ENCODE measurements around the gene FER1L5. TPM values are rescaled to one million over a fixed set of nuclear protein-coding genes. Genes with fewer than 3 reads are reported as not detected.

Gene FER1L5
- total RNA-seq, 1 experiment from 2014 or later: 0.06 TPM

DNA sequence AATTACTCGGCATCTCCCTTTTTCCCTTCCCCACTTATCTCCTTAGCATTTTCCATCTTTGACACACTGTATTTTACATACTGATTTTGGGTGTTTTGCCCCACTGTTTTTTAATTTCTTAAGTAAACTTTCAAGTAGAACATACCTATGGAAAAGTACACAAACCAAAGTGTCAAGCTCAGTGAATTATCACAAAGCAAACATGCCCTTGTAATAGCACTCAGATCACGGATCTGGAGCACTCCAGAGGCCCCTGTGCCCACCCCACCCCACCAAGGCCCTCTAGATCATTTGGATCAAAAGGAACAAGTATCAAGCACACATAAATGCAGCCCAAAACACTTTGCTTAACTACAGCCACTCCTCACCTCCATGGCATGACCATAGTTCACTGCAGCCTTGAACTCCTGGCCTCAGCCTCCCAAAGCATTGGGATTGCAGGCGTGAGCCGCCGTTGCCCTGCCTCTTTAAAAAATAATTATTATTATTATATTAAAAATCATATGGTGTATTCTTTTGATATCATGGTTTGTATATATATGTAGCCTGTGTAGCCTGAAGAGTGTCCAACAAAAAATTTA is 38.1 kb downstream of the FER1L5 start:
- no peak for DNase-seq (ENCODE audit: low read depth)

DNA sequence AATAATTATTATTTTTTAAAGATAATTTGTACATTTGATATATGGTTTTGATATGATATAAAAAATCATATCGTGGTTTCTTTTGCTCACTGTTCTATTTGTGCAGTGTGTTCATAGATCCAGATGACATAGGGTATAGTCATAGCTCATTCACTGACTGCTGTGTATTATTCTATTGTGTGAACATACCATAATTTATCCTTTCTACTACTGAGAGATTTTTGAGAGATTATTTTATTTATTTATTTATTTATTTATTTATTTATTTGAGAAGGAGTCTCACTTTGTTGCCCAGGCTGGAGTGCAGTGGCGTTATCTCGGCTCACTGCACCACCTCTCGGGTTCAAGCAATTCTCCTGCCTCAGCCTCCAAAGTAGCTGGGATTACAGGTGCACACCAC is 39.0 kb downstream of the FER1L5 start:
- DNase-seq (ENCODE audit: low read depth): no peak

DNA sequence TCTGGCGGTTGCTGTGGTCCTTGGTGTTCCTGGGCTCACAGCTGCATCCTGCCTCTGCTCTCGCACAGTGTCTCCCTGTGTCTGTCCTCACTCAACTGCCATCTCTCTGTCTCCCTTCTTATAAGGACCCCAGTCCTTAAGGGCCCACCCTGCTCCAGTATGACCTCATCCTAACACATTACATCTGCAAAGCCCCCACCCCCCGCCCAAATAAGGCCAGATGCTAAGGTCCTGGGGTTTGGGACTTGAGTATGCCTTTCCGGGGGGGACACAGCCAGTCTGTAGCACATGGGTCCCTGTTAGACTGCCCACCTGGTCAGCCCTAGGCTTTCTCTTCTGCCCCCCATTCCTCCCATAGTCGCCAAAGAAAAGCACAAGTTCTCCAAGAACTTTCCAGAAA is 40.7 kb downstream of the FER1L5 start:
- DNase-seq (ENCODE audit: low read depth): no peak

DNA sequence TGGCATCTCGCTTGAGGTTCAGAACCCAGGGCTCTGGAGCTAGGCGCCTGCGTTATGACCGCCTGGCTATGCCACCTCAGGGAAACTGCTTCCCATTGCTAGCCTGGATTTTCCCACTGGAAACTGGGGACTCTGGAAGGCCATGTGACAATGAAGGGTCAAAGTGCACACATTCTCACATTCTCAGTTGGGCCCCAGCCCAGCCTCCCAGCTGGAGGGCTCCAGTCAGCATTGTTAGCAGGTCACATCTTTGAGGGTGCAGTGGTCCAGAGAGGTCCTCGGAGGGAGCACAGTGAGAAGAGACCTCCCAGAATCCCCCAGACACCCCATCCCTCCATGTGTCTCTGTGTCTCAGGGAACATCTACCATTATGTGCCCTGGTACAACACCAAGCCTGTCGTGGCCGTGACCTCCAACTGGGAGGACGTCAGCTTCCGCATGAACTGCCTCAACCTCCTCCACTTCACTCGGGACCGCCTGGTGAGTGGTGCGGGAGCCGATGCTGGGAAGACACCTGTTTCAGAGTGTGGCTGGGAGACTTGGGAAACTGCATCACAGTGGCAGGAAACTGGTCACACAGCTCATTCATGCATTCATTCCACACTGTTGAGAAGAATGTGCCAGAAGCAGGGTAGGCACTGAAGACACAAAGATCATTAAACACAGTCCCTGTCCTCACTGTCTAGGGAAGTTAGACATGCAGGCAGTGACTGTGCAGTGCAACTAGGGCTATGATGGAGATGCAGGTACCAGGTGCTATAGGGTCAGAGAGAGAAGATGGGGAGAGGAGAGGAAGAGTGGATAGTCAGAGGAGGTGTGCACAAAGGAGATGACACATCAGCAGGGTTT is 41.6 kb downstream of the FER1L5 start:
- DNase-seq (ENCODE audit: low read depth): no peak

DNA sequence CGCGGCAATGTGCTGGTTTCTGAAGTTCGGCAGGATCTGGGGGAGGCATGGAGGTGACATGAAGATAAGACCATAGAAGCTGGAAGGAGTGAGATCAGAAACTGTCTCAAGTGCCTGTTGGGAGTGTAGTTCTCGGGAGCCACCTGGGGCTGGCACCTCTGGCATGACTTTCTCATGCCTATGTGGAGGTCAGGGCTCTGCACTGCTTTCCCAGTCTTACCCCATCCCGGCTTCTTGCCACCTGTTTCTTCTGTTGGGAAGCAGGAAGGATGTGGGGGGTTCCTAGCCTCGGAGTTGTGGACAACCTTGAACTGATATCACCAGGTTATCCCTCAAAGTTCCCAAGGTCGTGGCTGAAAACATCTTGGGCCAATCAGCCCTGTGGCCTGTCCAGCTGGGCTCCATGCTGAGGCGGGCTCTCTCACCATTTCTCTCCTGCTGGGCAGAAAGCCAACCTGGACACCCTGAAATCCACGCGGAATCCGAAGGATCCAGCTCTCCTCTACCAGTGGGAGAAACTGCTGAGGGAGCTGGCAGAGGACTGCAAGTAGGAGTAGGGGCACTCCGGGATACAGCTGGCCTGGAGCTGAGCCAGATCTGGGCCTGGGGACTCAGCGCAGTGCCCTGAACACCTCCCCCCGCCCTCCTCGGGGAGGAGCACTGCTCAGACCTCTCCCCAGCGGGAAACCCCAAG is 42.5 kb downstream of the FER1L5 start:
- no peak for DNase-seq (ENCODE audit: low read depth)

DNA sequence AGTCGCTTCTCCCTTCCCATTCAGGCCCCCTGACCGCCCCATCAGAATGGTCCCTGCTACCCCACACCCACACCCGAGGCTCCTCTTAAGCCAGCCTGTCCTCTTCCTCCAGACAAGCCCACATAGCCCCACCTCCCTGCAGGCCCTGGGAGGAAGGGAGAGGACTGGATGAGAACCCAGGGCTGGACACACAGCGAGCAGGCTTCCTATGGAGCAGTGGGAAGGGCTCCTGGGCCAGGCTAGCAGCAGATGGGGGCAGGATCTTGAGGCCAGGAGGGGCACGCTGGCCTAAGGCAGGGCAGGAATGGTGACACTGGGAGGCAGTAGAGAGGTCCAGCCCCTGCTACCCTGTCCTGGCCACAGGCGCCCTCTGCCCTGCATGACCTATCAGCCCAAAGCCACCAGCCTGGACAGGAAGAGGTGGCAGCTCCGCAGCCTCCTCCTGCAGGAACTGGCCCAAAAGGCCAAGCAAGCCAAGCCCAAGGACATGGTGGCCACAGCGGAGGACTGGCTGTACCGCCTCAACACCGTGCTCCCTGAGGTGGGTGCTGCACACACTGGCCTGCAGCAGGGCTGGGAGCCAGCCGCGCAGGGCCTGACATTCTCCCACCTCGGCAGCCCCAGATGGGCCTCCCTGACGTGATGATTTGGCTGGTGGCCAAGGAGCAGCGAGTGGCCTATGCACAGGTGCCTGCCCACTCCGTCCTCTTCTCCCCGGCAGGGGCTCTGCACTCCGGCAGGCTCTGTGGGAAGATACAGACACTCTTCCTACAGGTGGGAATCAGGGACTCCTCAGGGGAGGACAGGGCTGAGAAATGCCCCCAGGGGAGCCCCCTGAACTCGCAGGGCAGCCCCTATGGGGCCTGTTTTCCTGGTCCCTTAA is 43.3 kb downstream of the FER1L5 start:
- no peak for DNase-seq (ENCODE audit: low read depth)

DNA sequence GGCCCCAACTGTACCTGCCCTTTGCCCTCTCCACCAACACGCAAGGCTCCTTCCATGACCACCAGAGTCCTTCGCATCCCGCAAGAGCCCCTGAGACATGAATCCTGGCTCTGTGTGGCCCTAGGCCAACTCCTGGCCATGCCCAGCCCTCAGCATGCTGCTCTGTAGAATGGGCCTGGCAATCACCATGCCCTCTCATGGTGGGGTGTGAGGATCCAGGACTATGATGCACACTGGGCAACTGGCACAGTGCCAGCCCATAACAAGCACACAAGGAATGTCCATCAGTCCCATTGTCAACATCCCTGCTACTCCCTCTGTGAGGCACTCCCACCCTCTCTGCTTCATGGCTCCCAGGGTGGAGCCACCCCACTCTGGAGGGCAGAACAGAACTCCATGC is 44.7 kb downstream of the FER1L5 start:
- DNase-seq (ENCODE audit: low read depth): peak; percentile 25

DNA sequence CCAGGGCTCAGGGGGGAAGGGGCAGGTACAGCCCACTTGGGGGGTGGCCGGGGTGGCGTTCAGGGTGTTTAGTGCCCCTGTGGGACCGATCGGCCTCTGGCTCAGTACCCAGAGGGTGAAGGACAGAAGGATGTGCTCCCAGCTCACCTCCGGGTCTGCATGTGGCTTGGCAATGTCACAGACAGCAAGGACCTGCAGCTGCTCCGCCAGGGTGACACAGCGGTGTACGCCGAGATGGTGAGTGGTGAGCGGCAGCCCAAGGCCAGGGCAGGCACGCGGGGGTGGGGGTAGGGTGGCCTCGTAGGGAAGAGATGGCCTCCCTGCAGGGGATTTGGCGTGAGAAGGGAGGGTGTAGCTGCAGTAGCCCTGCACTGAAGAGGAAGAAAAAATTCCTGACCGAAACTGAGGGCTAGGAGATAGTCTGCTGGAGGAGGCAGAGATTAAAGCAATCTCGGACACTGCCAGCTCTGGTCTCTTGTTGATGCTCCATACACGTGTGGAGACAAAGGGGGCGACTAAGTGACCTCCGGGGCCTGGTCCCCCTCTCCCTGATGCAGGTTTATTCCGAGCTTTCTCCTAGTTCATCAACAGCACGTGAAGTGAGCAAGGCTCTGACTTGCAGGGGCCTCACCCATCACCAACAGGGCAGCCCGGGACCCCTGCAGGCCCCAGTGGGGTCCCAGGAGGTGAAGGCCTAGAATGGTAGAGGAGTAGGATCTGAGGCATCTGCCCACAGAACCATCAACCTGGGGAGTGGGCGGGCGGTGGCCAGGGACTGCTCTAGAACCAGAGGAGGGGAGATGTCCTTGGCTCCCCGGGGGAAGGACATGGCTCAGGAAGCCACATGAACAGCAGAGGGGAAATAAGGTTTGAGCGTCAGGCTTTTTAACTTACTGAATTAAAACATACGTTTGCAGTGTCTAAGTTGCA is 45.4 kb downstream of the FER1L5 start:
- no peak for DNase-seq (ENCODE audit: low read depth)

DNA sequence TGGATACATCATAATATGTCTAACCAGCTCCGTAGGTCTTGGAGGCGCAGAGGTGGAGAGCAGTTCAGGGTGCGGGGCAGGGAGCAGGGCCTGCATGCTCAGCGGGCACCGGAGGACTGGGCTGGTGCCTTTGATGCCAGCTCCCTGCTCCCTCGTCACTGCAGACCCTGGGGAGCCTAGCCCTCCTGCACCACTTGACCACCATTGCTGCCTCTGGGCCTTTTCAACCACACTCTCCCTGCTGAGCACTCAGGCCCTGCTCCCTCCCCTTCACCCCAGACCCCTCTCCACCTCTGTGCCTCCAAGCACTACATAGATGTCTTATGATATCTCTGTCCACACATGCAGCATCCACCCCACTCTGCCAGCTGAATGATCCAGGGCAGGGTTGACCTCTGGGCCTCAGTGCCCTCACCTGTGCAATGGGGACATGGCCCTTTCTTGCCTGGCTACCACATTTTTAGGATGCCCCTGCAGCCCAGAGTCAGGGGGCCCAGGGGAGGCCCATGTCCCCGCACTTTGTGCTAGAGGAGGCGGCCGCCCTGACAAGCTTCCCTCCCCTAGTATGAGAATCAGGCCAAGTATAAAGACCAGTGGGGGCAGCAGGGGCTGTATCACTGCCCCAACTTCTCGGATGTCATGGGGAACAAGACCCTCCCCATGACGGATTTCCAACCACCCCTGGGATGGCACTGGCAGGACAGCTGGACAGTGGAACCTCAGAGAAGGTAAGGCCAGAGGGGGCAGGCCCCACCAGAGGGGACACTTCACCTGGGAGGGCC is 46.3 kb downstream of the FER1L5 start:
- no peak for DNase-seq (ENCODE audit: low read depth)

DNA sequence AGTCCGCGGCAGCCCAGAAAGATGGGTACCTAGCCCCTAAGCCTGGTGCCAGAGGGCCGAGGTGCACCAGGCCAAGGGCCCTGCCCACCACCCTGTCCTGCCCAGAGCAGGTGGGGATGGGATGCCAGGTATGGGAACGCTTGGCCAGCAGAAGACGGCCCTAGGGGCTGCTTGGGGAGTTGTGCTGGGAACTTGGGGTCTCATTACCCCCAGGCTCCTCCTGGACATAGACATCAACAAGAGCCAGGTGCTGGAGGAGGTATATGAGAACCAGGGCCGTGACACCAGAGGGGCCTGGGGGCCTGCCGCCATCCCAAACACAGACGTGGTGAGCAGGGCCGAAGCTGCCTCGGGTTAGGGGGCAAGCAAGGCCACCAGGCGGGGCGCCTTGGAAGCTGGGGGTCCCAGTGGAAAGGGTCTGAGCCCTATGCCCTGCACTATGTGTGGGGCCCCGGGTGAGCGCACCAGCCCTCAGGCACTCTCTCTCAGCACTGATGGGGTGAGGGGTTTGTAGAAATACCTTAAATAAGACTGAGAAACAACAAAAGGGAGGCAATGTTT is 46.9 kb downstream of the FER1L5 start:
- no peak for DNase-seq (ENCODE audit: low read depth)

DNA sequence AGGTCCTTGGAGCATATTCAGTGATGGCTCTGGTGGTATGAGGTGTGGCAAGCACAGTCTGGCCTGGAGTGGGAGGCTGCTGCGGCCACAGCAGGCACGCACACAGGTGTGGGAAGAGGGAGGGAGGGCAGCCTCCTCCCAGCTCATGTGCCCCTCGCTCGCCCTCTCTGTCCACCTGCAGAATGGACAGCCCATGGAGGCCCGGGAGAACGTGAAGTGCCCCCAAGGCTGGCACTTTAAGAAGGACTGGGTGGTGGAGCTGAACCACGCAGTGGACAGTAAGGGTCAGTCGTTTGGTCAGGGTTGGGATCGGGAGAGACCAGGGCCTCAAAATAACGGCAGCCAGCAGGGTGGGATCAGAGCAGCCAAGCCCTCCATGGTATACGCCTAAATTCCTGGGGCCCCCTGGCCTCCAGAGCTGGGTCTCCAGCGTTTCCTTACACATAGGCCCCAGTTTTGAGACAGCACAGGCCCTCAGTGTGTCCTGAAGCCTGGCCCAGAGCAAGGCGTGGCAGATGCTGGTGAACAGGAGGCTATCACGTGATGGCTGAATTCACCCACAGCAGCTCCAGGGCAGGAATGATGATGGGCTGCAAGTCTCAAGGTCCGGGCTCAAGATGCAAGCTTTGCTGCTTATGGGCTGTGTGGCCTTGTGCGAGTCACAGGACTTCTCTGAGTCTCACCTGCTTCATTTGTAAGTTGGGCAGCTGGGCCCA is 47.9 kb downstream of the FER1L5 start:
- DNase-seq (ENCODE audit: low read depth): no peak

DNA sequence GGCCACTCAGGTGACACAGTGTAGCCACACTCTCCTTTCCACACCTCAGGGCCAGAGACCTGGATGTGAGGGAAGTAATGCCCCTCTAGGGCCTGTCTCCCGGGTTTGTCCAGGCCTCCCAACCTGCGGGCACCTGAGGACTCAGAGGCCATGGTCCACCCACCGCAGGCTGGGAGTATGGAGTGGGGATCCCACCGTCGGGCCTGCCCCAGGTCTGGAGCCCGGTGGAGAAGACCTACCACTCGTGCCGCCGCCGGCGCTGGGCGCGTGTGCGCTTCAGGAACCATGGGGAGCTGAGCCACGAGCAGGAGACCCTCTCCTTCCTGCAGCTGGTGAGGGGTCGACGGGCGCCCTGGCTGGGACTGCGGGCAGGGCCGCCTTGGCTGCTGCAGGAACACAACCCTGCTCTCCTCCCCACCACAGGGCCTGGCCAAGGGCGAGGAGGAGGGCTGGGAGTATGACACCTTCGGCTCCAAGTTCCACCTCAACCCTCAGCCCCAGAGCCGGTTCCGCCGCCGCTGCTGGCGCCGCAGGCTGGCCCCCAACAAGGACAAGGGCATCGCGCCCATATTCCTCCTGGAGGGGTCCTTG is 48.6 kb downstream of the FER1L5 start:
- no peak for DNase-seq (ENCODE audit: low read depth)

DNA sequence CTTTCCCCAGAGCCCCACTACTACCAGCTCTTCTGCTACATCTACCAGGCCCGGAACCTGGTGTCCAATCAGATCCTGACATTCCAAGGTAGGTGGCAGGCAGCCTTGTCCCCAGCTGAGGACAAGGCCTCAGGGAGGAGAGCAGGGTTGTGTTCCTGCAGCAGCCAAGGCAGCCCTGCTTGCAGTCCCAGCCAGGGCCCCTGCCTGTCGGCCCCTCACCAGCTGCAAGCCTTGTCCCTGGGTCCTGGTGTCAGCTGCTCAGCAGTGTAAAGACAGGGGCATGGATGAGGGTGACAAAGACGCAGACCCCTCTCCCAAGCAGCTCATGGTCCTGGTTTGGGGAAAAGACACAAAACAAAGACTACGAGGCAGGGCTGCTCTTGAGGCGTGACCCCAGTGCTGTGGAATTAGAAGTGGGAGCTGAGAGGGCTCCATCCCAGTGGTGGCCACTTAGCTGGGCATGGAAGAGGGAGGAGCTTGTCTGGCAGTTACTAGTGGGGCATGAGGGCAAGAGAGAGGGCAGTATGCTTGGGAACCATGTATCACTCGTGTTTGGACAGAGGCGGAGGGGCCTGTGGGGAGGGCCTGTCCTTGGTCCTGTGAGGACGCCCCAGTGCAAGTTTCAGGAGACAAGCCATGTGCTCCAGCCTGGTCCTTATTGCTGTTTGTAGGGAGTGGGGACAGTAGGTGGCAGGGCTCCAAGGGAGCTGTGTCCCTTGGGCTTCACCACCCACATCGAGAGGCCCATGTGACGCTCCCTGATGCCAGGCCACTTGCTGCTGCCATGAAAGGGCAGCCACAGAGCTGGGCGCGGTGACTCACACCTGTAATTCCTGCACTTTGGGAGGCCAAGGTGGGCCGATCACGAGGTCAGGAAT is 49.8 kb downstream of the FER1L5 start:
- DNase-seq (ENCODE audit: low read depth): no peak

DNA sequence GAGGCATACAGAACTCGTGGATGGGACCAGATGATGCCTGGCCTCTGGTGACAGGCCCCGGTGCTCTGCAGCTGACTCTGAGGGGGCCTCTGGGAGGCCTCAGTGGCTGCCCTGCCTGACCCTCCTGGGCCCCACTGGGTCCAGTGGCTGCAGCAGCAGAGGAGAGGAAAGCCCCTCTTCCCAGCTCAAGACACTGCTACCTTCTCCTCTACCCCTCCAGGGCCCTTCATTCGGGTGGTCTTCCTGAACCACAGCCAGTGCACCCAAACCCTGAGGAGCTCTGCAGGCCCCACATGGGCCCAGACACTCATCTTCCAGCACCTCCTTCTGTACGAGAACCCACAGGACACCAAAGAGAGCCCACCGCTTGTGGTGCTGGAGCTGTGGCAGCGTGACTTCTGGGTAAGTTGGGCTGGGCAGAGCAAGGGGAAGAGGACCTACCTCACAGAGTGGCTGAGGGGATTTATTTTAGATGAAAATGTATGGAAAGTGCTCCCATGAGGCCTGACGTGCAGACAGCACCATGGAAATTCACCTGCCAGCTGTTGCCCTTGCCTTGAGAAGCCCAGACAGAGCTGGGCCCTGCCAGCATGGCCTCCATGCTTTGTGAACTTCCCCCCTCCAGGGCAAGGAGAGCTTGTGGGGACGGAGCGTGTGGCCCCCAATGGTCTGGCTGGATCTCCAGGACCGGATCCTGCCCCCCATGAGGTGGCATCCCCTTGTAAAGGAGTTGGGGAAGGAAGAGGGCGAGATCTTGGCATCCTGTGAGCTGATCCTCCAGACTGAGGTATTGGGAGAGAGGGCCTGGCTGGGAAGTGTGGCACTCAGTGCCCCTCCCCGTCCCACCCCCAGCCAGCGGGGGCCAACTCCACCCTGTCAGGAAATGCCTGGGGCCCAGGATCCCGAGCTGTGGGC is 51.0 kb downstream of the FER1L5 start:
- DNase-seq (ENCODE audit: low read depth): no peak

DNA sequence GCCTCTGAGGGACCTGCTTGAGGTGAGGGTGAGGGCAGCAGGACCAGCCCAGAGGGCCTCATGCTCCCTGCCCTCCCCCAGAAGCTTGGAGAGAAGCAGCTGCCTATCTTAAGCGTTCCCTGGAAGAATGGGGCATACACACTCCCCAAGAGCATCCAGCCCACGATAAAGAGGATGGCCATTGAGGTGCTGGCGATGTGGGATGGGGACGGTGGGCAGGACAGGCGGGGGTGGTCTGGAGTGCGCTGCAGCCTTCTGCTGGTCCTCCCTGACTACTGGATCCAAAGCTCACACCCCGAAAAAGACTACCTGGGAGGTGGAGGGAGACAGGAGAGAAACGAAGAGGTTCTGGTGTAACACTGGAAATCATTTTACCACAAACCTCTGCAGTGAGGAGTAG is 51.7 kb downstream of the FER1L5 start:
- DNase-seq (ENCODE audit: low read depth): no peak

DNA sequence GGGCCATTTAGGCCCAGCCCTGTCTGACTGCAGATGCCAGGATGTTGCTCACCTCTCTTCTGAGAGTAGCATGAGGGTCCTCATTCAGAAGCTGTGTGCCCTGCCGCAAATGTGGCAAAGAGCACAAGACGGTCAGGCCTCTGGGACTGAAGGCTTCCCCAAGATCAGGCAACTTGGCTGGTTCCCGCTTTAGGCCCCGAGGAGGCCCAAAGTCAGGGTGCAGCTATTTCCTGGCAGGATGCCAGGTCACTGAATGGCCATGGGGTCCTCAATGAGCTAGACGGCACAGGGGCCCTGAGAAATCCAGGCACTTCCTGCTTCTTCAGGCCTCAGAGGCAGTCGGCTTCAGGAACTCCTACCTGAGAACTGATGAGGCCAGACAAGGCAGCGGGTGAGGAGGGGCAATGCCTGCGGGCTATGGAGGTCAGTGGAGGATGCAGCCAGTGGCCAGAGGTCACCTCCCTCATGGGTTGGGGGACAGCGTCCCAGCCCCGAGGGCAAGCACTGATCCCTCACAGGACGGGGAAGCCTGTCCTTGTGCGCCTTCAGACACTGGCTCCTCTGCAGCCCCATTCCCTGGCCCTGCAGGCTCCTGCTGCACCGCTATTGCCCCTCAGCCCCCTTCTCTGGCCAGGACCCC is 52.4 kb downstream of the FER1L5 start:
- DNase-seq (ENCODE audit: low read depth): no peak

Data from Daoy (cell line).